Middle frontal gyrus (tissue), 1 donor: ENCODE measurements around the gene ATF4.
A peak's percentile ranks its signal among the peaks of the same experiment; 100 is the strongest.
"Not testable (repeated sequence)": the region's sequence is repeated elsewhere in the genome, so short reads cannot be mapped to it uniquely, and the experiment has no call there.

Experiments used
- DNase-seq: peaks from one replicate; pipeline ENCODE4 v3.0.0-alpha.2; 2015; ENCODE audit warnings: low spot score; ENCODE audit errors: extremely low spot score

Gene ATF4

DNA sequence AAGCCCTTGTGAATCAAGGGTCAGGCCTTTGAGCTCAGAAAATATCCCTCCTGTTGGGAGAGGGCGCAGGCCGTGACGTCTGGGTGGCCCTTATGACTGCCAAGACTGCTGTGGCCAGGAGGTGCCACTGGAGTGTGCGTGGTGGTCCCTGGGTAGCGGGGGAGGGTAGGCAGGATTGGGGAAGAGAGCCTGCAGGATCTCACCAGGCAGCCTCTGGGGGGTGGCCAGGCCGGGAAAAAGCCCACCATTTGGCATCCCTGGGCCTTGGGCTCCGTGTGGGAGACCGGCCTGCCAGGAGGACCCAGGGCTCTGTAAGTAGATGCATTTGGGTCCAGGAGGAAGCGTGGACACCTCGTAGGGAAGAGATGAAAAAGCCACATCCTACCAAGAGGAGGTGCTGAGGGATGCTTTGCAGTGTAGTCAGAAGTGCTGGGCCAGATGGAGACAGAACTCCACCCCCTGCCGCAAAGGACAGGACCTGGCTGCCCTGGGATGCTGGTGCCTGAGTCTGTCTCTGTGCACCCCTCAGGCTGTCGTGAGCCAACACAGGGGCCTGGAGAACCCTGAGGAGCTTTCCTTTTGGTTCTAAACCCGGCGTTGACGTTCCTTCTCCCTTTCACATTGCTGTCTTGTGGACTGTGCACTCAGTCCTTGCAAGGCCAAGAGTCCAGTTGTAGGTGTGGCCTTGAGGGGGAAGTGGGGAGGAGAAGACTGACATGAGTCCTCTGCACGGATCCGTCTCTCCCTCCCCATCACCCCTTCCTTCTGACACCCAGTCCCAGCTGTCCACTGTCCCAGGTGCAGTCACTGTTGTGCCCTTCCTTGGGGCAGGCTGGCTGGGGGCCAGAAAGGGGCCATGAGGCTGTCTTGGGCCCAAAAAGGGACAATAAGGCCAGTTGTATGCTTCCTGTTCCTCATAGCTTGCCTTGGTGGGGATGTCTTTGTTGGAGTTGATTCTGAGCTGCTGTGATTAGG, 31.0 kb upstream of the ATF4 start:
- DNase-seq: no peak

DNA sequence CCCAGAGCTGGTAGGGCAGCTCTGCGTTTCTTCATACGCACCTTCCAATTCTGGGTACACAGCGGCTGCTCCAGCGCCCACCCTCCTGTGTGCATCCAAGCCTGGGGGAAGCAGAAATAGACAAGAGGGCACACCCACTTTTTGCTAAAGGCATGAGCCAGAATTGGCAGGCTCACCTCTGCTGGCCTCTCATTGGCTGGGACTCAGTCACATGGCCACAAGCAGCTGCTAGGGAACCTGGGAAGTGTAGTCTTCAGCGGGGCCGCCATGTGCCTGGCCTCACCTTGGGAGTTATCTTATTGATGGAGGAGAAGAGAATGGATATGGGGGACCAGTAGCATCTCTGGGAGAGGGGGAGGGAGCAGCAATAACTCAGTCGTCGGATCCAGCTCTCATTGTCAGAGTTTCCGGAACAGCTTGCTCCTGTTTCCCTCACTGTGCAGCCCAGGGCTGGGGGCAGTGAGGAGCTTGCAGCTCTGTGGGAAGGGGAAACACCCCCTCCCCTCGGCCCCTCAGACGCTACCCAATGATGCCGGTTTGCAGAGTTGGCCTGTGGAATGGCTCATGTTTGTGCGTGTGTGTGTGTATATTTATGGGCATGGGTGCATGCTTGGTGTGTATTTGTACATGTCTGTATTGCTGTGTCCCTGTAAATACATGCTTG, 30.1 kb upstream of the ATF4 start:
- DNase-seq: peak; percentile 76

DNA sequence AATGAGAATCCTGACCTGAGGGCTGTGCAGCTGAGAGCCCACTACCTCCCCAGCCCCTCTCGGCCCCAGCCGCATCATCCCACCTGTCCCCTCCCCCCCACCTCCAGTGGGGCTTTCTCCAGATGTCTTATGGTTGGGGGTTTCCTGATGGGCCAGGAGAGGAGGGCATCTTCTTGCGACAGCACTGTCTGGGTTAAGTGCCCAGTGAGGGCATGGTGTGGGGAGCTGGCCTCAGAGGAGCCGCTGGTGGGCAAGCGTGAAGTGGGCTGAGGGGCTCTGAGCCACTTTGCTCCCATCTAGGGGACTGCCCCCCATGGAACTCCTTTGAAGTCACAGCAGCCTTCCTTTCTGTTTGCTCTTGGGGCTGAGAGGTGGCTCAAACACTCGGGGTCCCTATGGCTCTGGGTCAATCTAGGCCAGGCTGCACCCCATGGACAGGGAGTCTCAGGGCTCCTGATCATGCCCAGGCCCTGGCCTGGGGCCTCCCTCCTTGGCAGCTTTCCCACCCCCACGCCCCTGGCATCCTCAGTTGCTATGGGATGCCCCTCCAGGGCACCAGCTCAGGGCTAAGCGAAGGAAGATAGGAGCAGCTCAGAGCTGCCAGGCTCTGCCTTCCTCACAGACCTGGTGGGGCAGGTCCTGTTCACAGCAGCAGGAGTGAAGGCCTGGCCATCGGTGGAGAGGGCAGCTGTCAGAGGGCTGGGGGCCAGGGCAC, 29.2 kb upstream of the ATF4 start:
- no peak for DNase-seq

DNA sequence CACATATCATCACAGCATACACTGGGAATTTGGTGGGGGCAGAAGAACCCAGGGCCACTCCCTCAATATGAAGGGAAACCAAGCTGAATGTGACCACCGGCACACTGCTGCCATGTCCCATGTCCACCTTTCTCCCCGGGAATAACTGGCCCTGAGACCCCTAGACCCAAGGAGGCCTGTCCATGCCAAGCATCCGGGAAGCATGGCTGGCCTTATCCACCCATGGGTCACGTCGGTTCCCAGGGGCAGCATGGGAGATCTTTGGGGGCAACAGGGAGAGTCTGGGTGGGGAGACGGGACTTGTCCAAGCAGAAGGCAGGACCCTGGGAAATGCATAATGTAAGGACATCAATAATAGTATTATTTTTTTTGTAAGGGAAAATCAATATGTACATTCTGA, 28.7 kb upstream of the ATF4 start:
- DNase-seq: no peak

DNA sequence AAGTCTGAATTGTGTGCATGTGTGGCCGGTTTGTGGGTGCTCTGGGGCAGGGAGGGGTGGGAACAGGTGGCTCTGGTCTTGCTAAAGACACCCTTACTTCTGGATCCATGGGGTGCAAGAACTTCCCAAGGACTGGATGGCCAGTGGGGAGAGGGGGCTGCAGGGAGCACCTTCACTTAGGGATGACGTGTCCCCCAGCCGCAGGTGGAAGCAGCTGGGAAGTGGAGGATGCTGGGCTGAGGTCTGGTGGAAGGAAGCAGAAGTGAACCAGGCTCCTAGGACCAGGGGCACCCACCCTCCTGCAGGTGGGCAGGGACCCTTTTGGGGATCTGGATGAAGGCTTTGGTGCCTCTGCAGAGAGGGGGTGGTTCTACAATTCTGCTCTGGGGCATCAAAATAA, 28.2 kb upstream of the ATF4 start:
- no peak for DNase-seq

DNA sequence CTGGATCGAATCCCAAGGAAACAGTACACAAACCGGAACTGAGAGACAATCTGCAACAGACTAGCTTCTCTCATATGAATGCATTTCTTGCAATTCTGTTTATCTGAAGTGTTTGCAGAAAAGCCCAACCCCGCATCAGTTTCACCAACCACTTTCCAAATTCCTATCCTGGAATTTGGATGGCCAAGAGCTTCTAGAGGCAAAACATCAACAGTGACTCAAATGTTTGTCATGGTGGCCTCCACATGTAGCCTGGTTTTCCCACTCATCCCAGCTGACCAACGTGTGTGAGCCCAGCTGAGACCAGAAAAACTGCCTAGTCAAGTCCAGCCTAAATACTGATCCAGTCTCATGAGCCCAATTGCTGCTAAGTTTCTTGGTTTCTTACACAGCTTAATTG, 26.6 kb upstream of the ATF4 start:
- no peak for DNase-seq

DNA sequence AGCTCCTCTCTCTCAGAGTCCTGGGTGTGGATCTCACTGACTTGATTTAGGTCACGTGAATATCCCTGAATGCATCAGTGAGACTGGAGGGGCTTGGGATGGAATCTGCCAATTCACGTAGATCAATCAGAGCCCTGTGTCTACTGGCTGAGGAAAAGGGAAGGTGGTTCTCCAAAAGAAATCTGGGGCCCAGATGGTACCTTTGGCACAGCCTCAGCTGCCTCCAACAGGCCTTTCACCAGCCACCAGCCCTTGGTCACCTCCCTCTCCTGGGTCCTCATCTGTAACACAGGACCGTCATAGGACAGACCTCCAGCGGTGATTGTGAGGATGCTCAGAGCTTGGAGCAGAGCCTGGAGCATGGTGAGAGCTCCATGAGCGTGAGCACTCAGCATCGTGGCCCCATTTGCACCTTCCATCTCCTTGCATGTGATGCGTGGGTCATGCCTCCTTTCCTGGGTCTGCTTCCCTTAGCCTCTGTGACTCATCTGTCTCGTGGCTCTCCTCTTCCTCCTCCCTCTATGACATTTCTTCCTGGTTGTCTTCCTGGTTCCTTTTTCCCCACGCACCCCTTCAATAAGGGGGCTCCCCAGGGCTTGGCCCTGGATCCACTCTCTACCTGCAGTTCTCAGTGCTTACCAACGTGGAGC, 25.8 kb upstream of the ATF4 start:
- DNase-seq: no peak

DNA sequence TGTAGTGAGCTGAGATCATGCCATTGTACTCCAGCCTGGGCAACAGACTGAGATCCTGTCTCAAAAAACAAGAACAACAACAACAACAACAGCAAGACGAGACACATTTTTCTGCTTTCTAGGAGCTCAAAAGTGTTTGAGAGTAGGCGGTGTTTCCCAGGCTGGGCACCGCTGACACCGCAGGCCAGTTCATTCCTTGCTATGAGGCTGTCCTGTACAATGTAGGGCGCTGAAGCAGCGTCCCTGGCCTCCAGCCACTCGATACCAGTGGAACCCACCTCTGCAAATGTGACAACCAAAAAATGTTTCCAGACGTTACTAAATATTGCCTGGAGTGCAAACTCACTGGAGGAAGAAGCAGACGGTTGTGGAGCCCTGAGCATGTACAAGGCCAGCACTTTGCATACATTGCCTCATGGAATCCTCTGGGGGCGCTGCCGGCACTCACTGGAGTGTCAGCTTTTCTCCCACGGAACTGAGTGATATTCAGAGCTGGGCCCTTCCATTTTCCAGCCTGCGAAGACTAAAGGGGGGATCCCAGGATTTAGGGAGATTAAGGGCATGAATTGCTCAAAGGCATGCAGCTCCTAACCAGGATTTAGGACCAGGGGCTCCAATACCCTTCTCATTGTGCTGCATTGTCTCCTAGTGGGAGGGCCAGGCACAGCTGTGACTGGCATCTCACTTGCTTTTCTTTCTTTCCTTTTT, 24.1 kb upstream of the ATF4 start:
- peak; percentile 78 for DNase-seq

DNA sequence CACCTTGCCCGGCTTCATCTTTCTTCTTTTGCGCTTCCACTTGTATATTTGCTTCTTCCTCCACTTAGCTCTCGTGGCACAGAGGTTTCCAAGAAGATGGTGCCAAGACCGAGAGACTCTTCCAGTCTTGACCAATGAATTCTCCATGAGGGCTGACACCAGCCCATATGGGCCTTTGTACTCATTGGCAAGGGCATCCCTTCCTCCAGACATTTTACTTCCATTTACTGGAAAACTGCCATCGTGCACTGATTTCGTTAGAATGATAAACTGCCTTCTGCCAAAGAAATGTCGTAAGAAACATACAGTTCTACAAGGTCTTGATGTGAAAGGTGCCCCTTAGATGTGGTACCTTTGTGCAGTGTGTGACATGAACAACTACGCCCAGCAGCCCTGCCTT, 22.9 kb upstream of the ATF4 start:
- DNase-seq: no peak

DNA sequence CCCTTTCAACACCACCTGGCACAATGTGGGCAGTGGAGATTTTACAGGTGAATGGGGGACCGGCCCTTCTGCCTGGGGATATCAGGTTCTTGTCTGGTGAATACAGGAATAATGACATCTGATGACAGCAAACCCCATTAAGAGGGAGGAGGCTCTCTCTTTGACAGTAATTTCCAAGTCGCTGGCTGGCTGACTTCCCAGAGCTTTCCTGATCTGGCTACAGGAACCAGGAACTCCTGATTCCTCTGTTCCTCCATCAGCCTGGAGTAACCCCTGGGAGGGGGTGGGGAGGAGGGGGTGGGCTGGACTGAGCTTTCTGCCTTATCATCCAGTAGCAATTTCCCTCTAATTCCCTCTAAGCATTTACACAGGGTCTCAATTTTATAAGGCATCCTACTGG, 22.0 kb upstream of the ATF4 start:
- DNase-seq: no peak

DNA sequence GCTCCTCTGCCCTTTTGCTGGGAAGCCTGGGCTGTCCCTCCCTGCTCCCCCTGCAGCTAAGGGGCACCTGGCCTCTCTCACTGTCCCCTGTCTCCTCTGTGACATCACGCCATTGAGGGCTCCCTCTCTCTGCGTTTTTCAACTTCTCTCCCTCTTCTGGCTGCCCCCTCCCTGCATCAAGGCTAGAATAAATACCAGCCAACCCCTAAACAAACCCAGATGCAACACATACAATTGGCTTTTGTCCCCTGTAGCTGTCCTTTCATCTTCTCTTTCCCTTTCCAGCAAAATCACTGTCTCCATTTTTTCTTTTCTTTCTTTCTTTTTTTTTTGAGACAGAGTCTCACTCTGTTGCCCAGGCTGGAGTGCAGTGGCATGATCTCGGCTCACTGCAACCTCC, 21.6 kb upstream of the ATF4 start:
- no peak for DNase-seq

DNA sequence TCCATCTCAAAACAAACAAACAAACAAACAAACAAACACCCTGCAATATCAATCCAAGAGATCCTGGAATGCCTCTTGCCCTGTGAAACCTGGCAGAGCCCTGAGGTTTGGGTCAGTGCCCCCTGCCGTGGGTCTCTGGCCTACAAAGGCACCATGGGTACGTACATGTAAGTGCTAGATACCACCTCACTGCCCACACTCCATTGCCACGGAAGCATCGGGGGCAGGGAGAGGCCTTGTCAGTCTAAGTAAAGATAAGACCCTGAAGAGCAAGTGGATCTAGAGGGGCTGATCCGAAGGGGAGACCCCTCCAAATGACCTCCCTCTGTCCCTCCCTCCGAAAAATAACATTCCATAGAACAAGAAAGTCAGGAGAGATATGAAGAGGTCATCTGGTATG, 20.3 kb upstream of the ATF4 start:
- DNase-seq: no peak

DNA sequence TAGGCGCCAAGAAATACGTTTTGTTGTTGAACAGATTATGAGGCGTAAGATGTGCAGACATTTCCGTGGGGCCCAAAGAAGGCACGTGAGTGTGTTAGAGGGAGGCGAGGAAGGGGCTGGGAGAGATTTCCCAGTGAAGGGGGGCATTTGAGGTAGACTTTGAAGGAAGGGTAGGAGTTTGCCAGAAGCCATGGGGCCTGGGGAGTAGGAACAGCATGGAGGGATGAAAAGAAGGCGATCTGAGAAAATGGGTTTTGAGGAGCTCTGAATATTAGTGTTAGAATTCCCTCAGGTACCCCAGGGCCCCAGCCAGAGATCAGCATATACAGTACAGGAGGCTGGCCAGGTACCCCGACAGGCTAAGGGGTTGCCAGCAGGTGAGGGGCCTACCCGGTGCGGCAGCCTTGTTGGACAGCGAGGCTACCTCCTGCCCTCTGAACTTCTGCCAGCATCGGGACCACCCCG, 18.7 kb upstream of the ATF4 start:
- no peak for DNase-seq

DNA sequence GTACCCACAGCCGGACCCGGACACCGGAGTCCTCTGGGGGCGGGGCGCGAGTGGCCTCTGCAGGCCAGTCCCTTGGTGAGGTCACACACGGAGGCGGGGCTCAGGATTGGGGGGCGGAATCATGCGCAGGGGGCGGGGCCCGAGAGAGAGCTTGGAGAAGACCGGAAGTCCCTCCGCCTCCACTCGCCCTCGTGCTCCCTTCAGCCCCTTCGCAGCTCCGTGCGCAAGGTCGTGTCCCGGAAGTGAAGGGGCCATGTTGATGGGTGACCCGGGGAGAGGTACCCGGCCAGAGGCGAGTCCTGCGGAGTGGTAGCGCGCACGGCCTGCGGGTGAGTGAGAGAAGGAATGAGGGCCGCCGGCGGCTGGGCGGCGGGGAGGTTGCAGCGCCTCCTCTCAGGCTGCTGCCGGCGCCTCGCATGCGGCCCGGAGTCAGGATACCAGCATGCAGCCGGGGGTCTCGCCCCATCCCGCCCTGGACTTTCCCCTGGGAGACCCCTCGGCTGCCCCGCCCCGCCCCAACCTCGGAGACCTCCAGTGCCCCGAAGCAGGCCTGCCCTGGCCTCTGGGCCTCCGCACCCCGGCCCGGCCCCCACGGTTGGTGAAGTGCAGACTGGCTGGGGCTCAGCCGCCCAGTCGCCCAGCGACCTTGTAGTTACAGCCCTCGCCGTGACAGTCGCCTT, 18.1 kb upstream of the ATF4 start, which contains the start of gene MIEF1:
MIEF1 (plus strand) TSS at position 182 of the 680 bp plus-strand sequence. CDS start 9,005 bp downstream, outside the sequence.
- DNase-seq: peak; percentile 91

DNA sequence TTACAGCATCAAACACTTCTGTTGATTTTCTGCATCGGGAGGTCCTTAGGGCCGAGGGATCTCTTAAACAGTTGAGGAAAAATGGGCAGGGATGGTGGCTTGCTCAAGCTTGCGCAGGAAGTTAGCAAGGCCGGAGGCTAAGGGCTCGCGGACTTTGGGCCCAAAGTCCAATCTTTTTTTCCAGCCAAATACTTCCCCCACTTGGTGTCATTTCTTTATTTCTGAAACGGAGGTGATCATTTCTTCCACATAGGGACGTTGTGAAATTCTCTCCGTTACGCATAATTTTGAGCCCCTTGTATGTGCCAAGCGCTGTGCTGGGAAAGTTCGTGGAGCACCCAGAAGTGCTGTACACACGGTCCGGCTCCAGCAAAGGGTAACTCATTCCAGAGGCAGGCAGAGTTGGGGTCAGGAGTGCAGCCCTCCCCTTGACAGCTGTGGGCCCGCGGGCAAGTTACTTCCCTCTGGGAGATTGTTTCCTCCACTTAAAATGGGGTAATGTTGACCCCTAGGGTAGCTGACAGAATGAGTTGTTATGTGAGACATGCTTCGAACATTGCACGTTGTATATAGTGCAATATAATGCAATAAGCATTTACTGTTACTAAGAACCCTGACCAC, 17.5 kb upstream of the ATF4 start:
- DNase-seq: no peak

DNA sequence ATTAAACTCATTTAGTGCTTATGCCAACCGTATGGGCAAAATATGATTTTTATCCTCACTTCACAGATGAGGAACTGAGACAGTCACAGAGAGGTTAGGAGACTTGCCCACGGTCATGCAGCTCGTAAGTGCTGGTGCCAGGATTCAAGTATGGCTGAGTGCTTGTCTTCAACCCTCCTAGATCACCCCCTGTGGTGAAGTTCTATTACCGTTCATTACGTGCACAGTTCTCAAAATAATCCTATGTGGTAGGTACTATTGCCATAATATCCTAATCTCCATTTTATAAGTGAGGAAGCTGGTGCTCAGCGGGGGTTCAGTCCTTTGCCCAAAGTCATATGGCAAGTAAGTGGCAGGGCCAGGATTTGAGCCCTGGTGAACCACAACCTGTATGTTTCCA, 16.7 kb upstream of the ATF4 start:
- DNase-seq: no peak

DNA sequence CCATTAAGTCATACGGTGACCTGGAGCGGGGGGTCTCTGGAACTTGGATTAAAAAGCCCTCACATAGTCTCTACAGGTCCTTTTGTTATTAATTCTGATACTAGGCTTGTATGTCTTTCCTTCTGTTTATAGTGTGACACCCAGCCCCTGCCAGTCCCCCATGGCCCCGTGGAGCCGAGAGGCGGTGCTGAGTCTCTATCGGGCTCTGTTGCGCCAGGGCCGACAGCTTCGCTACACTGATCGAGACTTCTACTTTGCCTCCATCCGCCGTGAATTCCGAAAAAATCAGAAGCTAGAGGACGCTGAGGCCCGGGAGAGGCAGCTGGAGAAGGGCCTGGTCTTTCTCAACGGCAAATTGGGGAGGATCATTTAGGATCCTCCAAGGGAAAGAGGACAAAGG, 16.3 kb upstream of the ATF4 start:
- DNase-seq: no peak

DNA sequence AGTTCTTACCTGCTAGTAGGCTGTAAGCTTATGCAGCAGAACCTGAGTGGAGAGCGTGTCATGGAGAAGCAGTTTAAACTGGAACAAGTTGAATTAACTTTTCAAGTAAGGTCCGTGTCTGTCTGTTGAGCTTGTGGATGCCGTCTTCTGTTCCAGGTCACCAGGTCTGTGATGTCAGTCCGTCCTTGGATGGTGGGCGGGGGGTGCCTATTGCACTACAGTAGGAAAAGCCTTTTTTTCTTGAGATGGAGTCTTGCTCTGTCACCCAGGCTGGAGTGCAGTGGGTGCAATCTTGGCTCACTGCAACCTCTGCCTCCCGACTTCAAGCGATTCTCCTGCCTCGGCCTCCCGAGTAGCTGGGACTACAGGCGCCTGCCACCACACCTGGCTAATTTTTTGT, 13.3 kb upstream of the ATF4 start:
- DNase-seq: not testable (repeated sequence)

DNA sequence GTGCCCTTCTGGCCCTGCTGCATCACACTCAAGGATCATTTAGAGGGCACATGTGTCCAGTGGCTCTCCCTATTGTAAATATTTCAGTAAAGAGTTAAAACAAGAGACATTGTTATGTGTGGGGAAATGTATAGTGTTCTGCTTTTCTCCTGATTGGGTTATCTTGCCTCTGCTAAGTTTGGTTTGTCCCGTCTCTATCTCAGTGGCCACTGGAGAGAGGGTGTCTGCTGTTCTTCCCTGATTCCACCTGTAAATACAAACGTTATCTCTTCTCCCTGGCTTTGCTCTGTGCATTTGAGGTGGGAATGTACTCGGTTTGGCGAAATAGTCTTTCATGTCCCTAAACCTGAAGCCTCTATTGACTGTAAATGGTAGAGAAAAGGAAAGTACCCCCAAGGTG, 12.0 kb upstream of the ATF4 start:
- no peak for DNase-seq
